GM12878 (cell line): Measurements from ENCODE around the gene CD33.

Source experiments
- CREM ChIP-seq: IDR thresholded peaks from 2 replicates; pipeline ENCODE4 v1.6.1; 2014; ENCODE audit warnings: antibody characterized with exemption, low read depth
- POLR2A ChIP-seq: IDR thresholded peaks from 2 replicates; pipeline ENCODE4 v1.6.1; 2011; ENCODE audit warnings: low read depth, mild to moderate bottlenecking, low read length
- RAD21 ChIP-seq: IDR thresholded peaks from 2 replicates; pipeline ENCODE4 v1.6.1; 2011; ENCODE audit warnings: mild to moderate bottlenecking, low read depth, low read length, moderate library complexity; ENCODE audit not compliant: insufficient read depth
- TF ChIP-seq, protein P1 (sequence below), 3 experiments: IDR thresholded peaks in 2 of 3; conservative IDR thresholded peaks in 1 of 3; 2 replicates each; pipeline ENCODE4 v1.5.1; 2011; ENCODE audit warnings: low read depth in 3 of 3, low read length in 3 of 3, mild to moderate bottlenecking in 3 of 3, control low read depth in 2 of 3, moderate library complexity in 2 of 3, inconsistent platforms in 1 of 3, mixed read lengths in 1 of 3; ENCODE audit not compliant: control insufficient read depth in 2 of 3, insufficient read depth in 1 of 3; ENCODE audit errors: extremely low read depth in 1 of 3

DNA sequence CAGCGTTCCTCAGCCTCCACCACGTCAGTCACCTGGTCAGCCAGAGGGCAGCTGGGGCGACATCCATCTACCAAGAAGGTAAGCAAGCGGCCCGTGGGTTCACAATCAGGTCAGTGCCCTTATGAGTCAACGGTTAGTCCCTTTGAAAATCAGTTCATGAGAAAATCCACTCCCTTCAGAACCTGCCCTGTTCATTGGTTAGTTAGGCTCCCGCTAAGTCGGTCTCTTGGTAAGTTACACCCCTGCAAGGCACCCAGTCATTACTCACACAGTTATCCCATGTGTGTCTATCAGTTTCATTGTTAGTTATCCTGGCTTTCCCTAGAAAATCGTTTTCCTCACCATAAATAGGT lies 26.6 kb downstream of the CD33 start:
- TF ChIP-seq POLR2A (no peak), CREM (no peak), RAD21 (no peak)
- TF ChIP-seq, protein P1, sequence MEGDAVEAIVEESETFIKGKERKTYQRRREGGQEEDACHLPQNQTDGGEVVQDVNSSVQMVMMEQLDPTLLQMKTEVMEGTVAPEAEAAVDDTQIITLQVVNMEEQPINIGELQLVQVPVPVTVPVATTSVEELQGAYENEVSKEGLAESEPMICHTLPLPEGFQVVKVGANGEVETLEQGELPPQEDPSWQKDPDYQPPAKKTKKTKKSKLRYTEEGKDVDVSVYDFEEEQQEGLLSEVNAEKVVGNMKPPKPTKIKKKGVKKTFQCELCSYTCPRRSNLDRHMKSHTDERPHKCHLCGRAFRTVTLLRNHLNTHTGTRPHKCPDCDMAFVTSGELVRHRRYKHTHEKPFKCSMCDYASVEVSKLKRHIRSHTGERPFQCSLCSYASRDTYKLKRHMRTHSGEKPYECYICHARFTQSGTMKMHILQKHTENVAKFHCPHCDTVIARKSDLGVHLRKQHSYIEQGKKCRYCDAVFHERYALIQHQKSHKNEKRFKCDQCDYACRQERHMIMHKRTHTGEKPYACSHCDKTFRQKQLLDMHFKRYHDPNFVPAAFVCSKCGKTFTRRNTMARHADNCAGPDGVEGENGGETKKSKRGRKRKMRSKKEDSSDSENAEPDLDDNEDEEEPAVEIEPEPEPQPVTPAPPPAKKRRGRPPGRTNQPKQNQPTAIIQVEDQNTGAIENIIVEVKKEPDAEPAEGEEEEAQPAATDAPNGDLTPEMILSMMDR (IDR thresholded peaks at IDR 0.05 in 2 of 3, conservative IDR thresholded peaks at IDR 0.05 in 1 of 3; ENCODE audit: control insufficient read depth in 2 of 3, extremely low read depth in 1 of 3, insufficient read depth in 1 of 3, low read depth in 3 of 3, low read length in 3 of 3), result no peak
